ENCODE measurements around the gene LCE1B. TPM values are rescaled to one million over a fixed set of nuclear protein-coding genes. Genes with fewer than 3 reads are reported as not detected.

LCE1B gene
- total RNA-seq, 2 donors from 2014 or later: not detected

GRCh38 chr1:152827173-152827572 lies 15.4 kb downstream of the LCE1B start, which contains the start of gene LCE1A:
TSS of gene LCE1A (plus strand) at chr1:152827473. CDS start at chr1:152827473, 0 bp downstream.
- intact Hi-C loops (cut with DNase I): no loop called here
- H3K9ac ChIP-seq (ENCODE audit: low read depth in 2 of 2, low read length in 2 of 2): no peak within 1 kb of the TSS

GRCh38 chr1:152836870-152837269 lies 25.1 kb downstream of the LCE1B start:
- H3K27me3 ChIP-seq: no peaks in the 10 kb centered on the region
- H3K36me3 ChIP-seq: no peaks in the 10 kb centered on the region
- DNase-seq: no peak
- no peak for TF ChIP-seq CTCF (IDR thresholded peaks at IDR 0.05)
- intact Hi-C loops (cut with DNase I): no loop called here
- no peak overlapping the region for H3K27ac ChIP-seq
- no peaks in the 10 kb centered on the region for H3K4me1 ChIP-seq
- no peaks in the 10 kb centered on the region for H3K9me3 ChIP-seq
- H3K9ac ChIP-seq (ENCODE audit: low read depth in 2 of 2, low read length in 2 of 2): no peak overlapping the region
- no peak overlapping the region for H3K4me3 ChIP-seq

More at GRCh38 chr1:152827173-152827572, 15.4 kb downstream of the LCE1B start, which contains the start of gene LCE1A:
- no peaks in the 10 kb centered on the region for H3K4me1 ChIP-seq
- H3K27me3 ChIP-seq: no peaks in the 10 kb centered on the region
- TF ChIP-seq CTCF (IDR thresholded peaks at IDR 0.05): no peak
- no peak within 1 kb of the TSS for H3K4me3 ChIP-seq
- no peaks in the 10 kb centered on the region for H3K36me3 ChIP-seq
- DNase-seq: no peak
- no peak within 1 kb of the TSS for H3K27ac ChIP-seq
- H3K9me3 ChIP-seq: no peaks in the 10 kb centered on the region

- no peak for TF ChIP-seq CTCF (IDR thresholded peaks at IDR 0.05)
- no peaks in the 10 kb centered on the region for H3K36me3 ChIP-seq
- no peaks in the 10 kb centered on the region for H3K27me3 ChIP-seq
- no peak within 1 kb of the TSS for H3K9ac ChIP-seq (ENCODE audit: low read depth in 2 of 2, low read length in 2 of 2)
- DNase-seq: no peak
- H3K27ac ChIP-seq: no peak within 1 kb of the TSS
- H3K9me3 ChIP-seq: no peaks in the 10 kb centered on the region
- intact Hi-C loops (cut with DNase I): no loop called here
- no peaks in the 10 kb centered on the region for H3K4me1 ChIP-seq
- no peak within 1 kb of the TSS for H3K4me3 ChIP-seq
Observed at GRCh38 chr1:152842556-152842955, 30.8 kb downstream of the LCE1B start, which contains the start of gene LCE6A. TSS of gene LCE6A (plus strand) at chr1:152842856. CDS start at chr1:152843521, 665 bp downstream.

- H3K9ac ChIP-seq (ENCODE audit: low read depth in 2 of 2, low read length in 2 of 2): no peak overlapping the region
- no peaks in the 10 kb centered on the region for H3K9me3 ChIP-seq
- no peaks in the 10 kb centered on the region for H3K36me3 ChIP-seq
- H3K27me3 ChIP-seq: no peaks in the 10 kb centered on the region
- intact Hi-C loops (cut with DNase I): no loop called here
- H3K4me1 ChIP-seq: no peaks in the 10 kb centered on the region
- no peak overlapping the region for H3K4me3 ChIP-seq
- no peak overlapping the region for H3K27ac ChIP-seq
- no peak for TF ChIP-seq CTCF (IDR thresholded peaks at IDR 0.05)
- no peak for DNase-seq
Observed at GRCh38 chr1:152855661-152856060, 43.9 kb downstream of the LCE1B start.

- Histone ChIP-seq H3K9me3 (no peaks in the 10 kb centered on the region), H3K4me1 (no peaks in the 10 kb centered on the region), H3K4me3 (no peak overlapping the region), H3K9ac (ENCODE audit: low read depth in 2 of 2, low read length in 2 of 2) (no peak overlapping the region), H3K27me3 (no peaks in the 10 kb centered on the region), H3K27ac (no peak overlapping the region), H3K36me3 (no peaks in the 10 kb centered on the region)
- intact Hi-C loops (cut with DNase I): no loop called here
- TF ChIP-seq CTCF (IDR thresholded peaks at IDR 0.05): no peak
- no peak for DNase-seq
Observed at GRCh38 chr1:152858062-152858461, 46.3 kb downstream of the LCE1B start.

Measured in colonic mucosa (tissue), 4 donors.